Keratinocyte (primary cell): ENCODE results near the gene ZBTB38. TPM values are rescaled to one million over a fixed set of nuclear protein-coding genes. Genes with fewer than 3 reads are reported as not detected.

Experiments used
- DNase-seq: peaks from one replicate; pipeline ENCODE4 v3.0.0-alpha.2; 2011; ENCODE audit warnings: low read depth, missing footprints, low spot score
- FAIRE-seq: peaks from 2 replicates; lab custom pipeline; 2011; peaks lifted over from hg19 to GRCh38; lab: Jason Lieb, UNC
- H2AFZ ChIP-seq: 2 replicates; pipeline ENCODE4 v1.6.0; 2012; ENCODE audit warnings: low read length, control low read depth, inconsistent platforms; ENCODE audit not compliant: control insufficient read depth
- H3K27ac ChIP-seq: 2 replicates; pipeline ENCODE4 v1.5.1; 2011; ENCODE audit warnings: low read length; ENCODE audit not compliant: control insufficient read depth, insufficient read depth
- H3K27me3 ChIP-seq: 3 replicates; pipeline ENCODE4 v1.6.0; 2011; ENCODE audit warnings: low read length; ENCODE audit not compliant: control insufficient read depth, insufficient read depth; ENCODE audit errors: extremely low read depth
- H3K36me3 ChIP-seq, 2 experiments: 2 replicates in 1 of 2; 3 replicates in 1 of 2; pipeline ENCODE4 v1.5.1; 2011; ENCODE audit warnings: low read length in 2 of 2, mild to moderate bottlenecking in 1 of 2; ENCODE audit not compliant: control insufficient read depth in 2 of 2, insufficient read depth in 2 of 2; ENCODE audit errors: extremely low read depth in 1 of 2
- H3K4me1 ChIP-seq: 3 replicates; pipeline ENCODE4 v1.5.1; 2011; ENCODE audit warnings: low read length; ENCODE audit not compliant: control insufficient read depth, insufficient read depth; ENCODE audit errors: extremely low read depth
- H3K4me2 ChIP-seq: 3 replicates; pipeline ENCODE4 v1.6.0; 2011; ENCODE audit warnings: low read depth, low read length; ENCODE audit not compliant: control insufficient read depth, insufficient read depth; ENCODE audit errors: extremely low read depth
- H3K4me3 ChIP-seq, 3 experiments: fragments of 200-600 bp in 1 of 3; sonication (generic) in 1 of 3; 2 replicates in 2 of 3; 3 replicates in 1 of 3; pipeline ENCODE4 v1.5.1; 2011 to 2016; ENCODE audit warnings: low read length in 3 of 3, mild to moderate bottlenecking in 3 of 3, control low read depth in 2 of 3, inconsistent platforms in 1 of 3, low read depth in 1 of 3, mixed read lengths in 1 of 3, mixed run types in 1 of 3, moderate library complexity in 1 of 3; ENCODE audit not compliant: control insufficient read depth in 2 of 3, insufficient read depth in 2 of 3; ENCODE audit errors: extremely low read depth in 1 of 3
- H3K79me2 ChIP-seq: 2 replicates; pipeline ENCODE4 v1.6.0; 2012; ENCODE audit warnings: low read length; ENCODE audit not compliant: control insufficient read depth, insufficient read depth
- H3K9ac ChIP-seq: 3 replicates; pipeline ENCODE4 v1.6.0; 2011; ENCODE audit warnings: low read length; ENCODE audit not compliant: control insufficient read depth, insufficient read depth; ENCODE audit errors: extremely low read depth
- H3K9me1 ChIP-seq: 3 replicates; pipeline ENCODE4 v1.6.0; 2011; ENCODE audit warnings: low read length; ENCODE audit not compliant: control insufficient read depth, insufficient read depth; ENCODE audit errors: extremely low read depth
- H3K9me3 ChIP-seq: 2 replicates; pipeline ENCODE4 v1.5.1; 2012; ENCODE audit warnings: low read depth, low read length; ENCODE audit not compliant: control insufficient read depth
- H4K20me1 ChIP-seq: 3 replicates; pipeline ENCODE4 v1.6.0; 2011; ENCODE audit warnings: low read length; ENCODE audit not compliant: control insufficient read depth, insufficient read depth; ENCODE audit errors: extremely low read depth
- CTCF ChIP-seq, 3 experiments: IDR thresholded peaks in 1 of 3; conservative IDR thresholded peaks in 1 of 3; optimal IDR thresholded peaks in 1 of 3; 2 replicates in 2 of 3; 3 replicates in 1 of 3; pipeline versions ENCODE3 to v1.5.1; 2011; ENCODE audit warnings: low read length in 3 of 3, mild to moderate bottlenecking in 3 of 3, moderate library complexity in 2 of 3, control low read depth in 1 of 3, inconsistent platforms in 1 of 3; ENCODE audit not compliant: insufficient read depth in 2 of 3; ENCODE audit errors: extremely low read depth in 1 of 3
- EZH2 ChIP-seq: IDR thresholded peaks from one replicate; pipeline ENCODE4 v1.6.1; 2012; ENCODE audit warnings: inconsistent platforms, mild to moderate bottlenecking, low read length, moderate library complexity
- dilution Hi-C: fragments of 300-500 bp; cut with MboI; formaldehyde crosslinking; loops from one replicate; pipeline ENCODE4 v1.7.0; 2020; ENCODE audit warnings: low sequenced_read_pairs; ENCODE audit not compliant: extremely low pct_ligation_motif_present
- polyA plus RNA-seq, 5 experiments: library from polyadenylated mRNA; depleted of rRNA in 3 of 5; stranded (reverse) in 3 of 5; stranded (forward) in 1 of 5; unstranded in 1 of 5; fragments of >200 nt; gene quantifications; 1 replicate in 1 of 5; 2 replicates in 3 of 5; 3 replicates in 1 of 5; pipeline versions ENCODE4 v1.2.1 to v1.2.3, GENCODE V29; 2011 to 2012; ENCODE audit warnings: missing spikeins in 2 of 5, low read depth in 1 of 5, low replicate concordance in 1 of 5

The ZBTB38 gene
- polyA plus RNA-seq, 1 donor (not counting 4 experiments of a cell fraction or from before 2014, with no cell fraction given) = 34.9 TPM

- no peaks in the 10 kb centered on the region for H3K27me3 ChIP-seq
- no peaks in the 10 kb centered on the region for H4K20me1 ChIP-seq
- no peak overlapping the region for H3K27ac ChIP-seq
- dilution Hi-C loops = no loop called here
- no peak for DNase-seq
- no peak for FAIRE-seq
- H2AFZ ChIP-seq = no peak overlapping the region
- no peaks in the 10 kb centered on the region for H3K9me3 ChIP-seq
- H3K4me1 ChIP-seq = no peaks in the 10 kb centered on the region
- TF ChIP-seq CTCF (optimal IDR thresholded peaks at IDR 0.05 in 1 of 3, IDR thresholded peaks at IDR 0.05 in 1 of 3, conservative IDR thresholded peaks at IDR 0.05 in 1 of 3; ENCODE audit: extremely low read depth in 1 of 3, insufficient read depth in 2 of 3, low read length in 3 of 3) = no peak
- TF ChIP-seq EZH2 = no peak
- no peak overlapping the region for H3K4me3 ChIP-seq
- no peaks in the 10 kb centered on the region for H3K9me1 ChIP-seq
- H3K36me3 ChIP-seq = no peaks in the 10 kb centered on the region
- H3K79me2 ChIP-seq = no peaks in the 10 kb centered on the region
- no peak overlapping the region for H3K9ac ChIP-seq
- no peak overlapping the region for H3K4me2 ChIP-seq
Observed at GRCh38 chr3:141346418-141346817, 21.9 kb upstream of the ZBTB38 start.

GRCh38 chr3:141346839-141347238 is 21.5 kb upstream of the ZBTB38 start:
- FAIRE-seq = no peak
- dilution Hi-C loops = no loop called here
- no peak overlapping the region for H3K4me3 ChIP-seq
- no peak overlapping the region for H2AFZ ChIP-seq
- H3K27ac ChIP-seq = no peak overlapping the region
- H3K4me2 ChIP-seq = no peak overlapping the region
- no peak overlapping the region for H3K9ac ChIP-seq
- H3K79me2 ChIP-seq = no peaks in the 10 kb centered on the region
- no peaks in the 10 kb centered on the region for H4K20me1 ChIP-seq
- no peaks in the 10 kb centered on the region for H3K4me1 ChIP-seq
- H3K9me1 ChIP-seq = no peaks in the 10 kb centered on the region
- no peaks in the 10 kb centered on the region for H3K27me3 ChIP-seq
- DNase-seq = no peak
- TF ChIP-seq EZH2 (no peak), CTCF (optimal IDR thresholded peaks at IDR 0.05 in 1 of 3, IDR thresholded peaks at IDR 0.05 in 1 of 3, conservative IDR thresholded peaks at IDR 0.05 in 1 of 3; ENCODE audit: extremely low read depth in 1 of 3, insufficient read depth in 2 of 3, low read length in 3 of 3) (no peak)
- no peaks in the 10 kb centered on the region for H3K9me3 ChIP-seq
- no peaks in the 10 kb centered on the region for H3K36me3 ChIP-seq
